ENCODE results near the gene ZDHHC11B.
"Not testable (repeated sequence)": the region's sequence is repeated elsewhere in the genome, so short reads cannot be mapped to it uniquely, and the experiment has no call there.

The ZDHHC11B gene

GRCh38 chr5:784428-785177 is at the start of gene ZDHHC11B:
ZDHHC11B (minus strand) TSS chr5:784729; CDS start chr5:766919, 17,810 bp downstream.
- H3K4me1 ChIP-seq (ENCODE audit: control insufficient read depth, low read length); H3K79me2 ChIP-seq (ENCODE audit: control insufficient read depth, low read length); H3K9me2 ChIP-seq (replicated peaks; ENCODE audit: control insufficient read depth, low read length); H3K36me3 ChIP-seq (ENCODE audit: control insufficient read depth, low read length); H3K9me3 ChIP-seq (ENCODE audit: control insufficient read depth, insufficient read depth, low read length); H3K27ac ChIP-seq (ENCODE audit: low read depth, low read length); H4K20me1 ChIP-seq (ENCODE audit: control insufficient read depth, insufficient read depth, low read depth, low read length); H3F3A ChIP-seq (ENCODE audit: control insufficient read depth, insufficient read depth): not testable (repeated sequence)
- Histone ChIP-seq H3K4me3 (ENCODE audit: low read length) (peak within 1 kb of the TSS; percentile 70), H3K27me3 (ENCODE audit: control insufficient read depth, low read length) (peaks cover 11% of the 10 kb centered on the region), H3K4me2 (ENCODE audit: low read length) (peak within 1 kb of the TSS; percentile 68)

- H3K4me3 ChIP-seq (ENCODE audit: low read length); H3K9me2 ChIP-seq (replicated peaks; ENCODE audit: control insufficient read depth, low read length); H3K27ac ChIP-seq (ENCODE audit: low read depth, low read length); H4K20me1 ChIP-seq (ENCODE audit: control insufficient read depth, insufficient read depth, low read depth, low read length); H3K9me3 ChIP-seq (ENCODE audit: control insufficient read depth, insufficient read depth, low read length); H3K36me3 ChIP-seq (ENCODE audit: control insufficient read depth, low read length); H3K79me2 ChIP-seq (ENCODE audit: control insufficient read depth, low read length); H3K4me2 ChIP-seq (ENCODE audit: low read length); H3K27me3 ChIP-seq (ENCODE audit: control insufficient read depth, low read length); H3F3A ChIP-seq (ENCODE audit: control insufficient read depth, insufficient read depth): not testable (repeated sequence)
- H3K4me1 ChIP-seq (ENCODE audit: control insufficient read depth, low read length) = peaks cover 15% of the 10 kb centered on the region
These were observed 49.5 kb upstream of the ZDHHC11B start for GRCh38 chr5:834013-834412.

- not testable (repeated sequence) for H3K27me3 ChIP-seq (ENCODE audit: control insufficient read depth, low read length); H4K20me1 ChIP-seq (ENCODE audit: control insufficient read depth, insufficient read depth, low read depth, low read length); H3F3A ChIP-seq (ENCODE audit: control insufficient read depth, insufficient read depth); H3K27ac ChIP-seq (ENCODE audit: low read depth, low read length); H3K36me3 ChIP-seq (ENCODE audit: control insufficient read depth, low read length); H3K4me1 ChIP-seq (ENCODE audit: control insufficient read depth, low read length); H3K9me3 ChIP-seq (ENCODE audit: control insufficient read depth, insufficient read depth, low read length); H3K9me2 ChIP-seq (replicated peaks; ENCODE audit: control insufficient read depth, low read length); H3K79me2 ChIP-seq (ENCODE audit: control insufficient read depth, low read length); H3K4me2 ChIP-seq (ENCODE audit: low read length); H3K4me3 ChIP-seq (ENCODE audit: low read length)
These were observed 43.7 kb upstream of the ZDHHC11B start for GRCh38 chr5:828194-828593.

- not testable (repeated sequence) for H3K27ac ChIP-seq (ENCODE audit: low read depth, low read length); H3K27me3 ChIP-seq (ENCODE audit: control insufficient read depth, low read length); H3F3A ChIP-seq (ENCODE audit: control insufficient read depth, insufficient read depth); H3K9me3 ChIP-seq (ENCODE audit: control insufficient read depth, insufficient read depth, low read length); H4K20me1 ChIP-seq (ENCODE audit: control insufficient read depth, insufficient read depth, low read depth, low read length); H3K36me3 ChIP-seq (ENCODE audit: control insufficient read depth, low read length); H3K4me3 ChIP-seq (ENCODE audit: low read length); H3K4me2 ChIP-seq (ENCODE audit: low read length); H3K9me2 ChIP-seq (replicated peaks; ENCODE audit: control insufficient read depth, low read length); H3K79me2 ChIP-seq (ENCODE audit: control insufficient read depth, low read length); H3K4me1 ChIP-seq (ENCODE audit: control insufficient read depth, low read length)
These were observed 41.0 kb upstream of the ZDHHC11B start for GRCh38 chr5:825544-825943.

- no peaks in the 10 kb centered on the region for H3K4me1 ChIP-seq (ENCODE audit: control insufficient read depth, low read length)
- no peaks in the 10 kb centered on the region for H3K79me2 ChIP-seq (ENCODE audit: control insufficient read depth, low read length)
- no peaks in the 10 kb centered on the region for H4K20me1 ChIP-seq (ENCODE audit: control insufficient read depth, insufficient read depth, low read depth, low read length)
- TF ChIP-seq EZH2phosphoT487 (IDR thresholded peaks at IDR 0.05; ENCODE audit: borderline replicate concordance, low read length) = no peak
- no peaks in the 10 kb centered on the region; the same call in 1 of the 2 replicates for H3K36me3 ChIP-seq (ENCODE audit: control insufficient read depth, low read length)
- no peaks in the 10 kb centered on the region for H3F3A ChIP-seq (ENCODE audit: control insufficient read depth, insufficient read depth)
- no peaks in the 10 kb centered on the region for H3K9me3 ChIP-seq (ENCODE audit: control insufficient read depth, insufficient read depth, low read length)
- H3K4me2 ChIP-seq (ENCODE audit: low read length) = no peak overlapping the region
- no peaks in the 10 kb centered on the region for H3K27me3 ChIP-seq (ENCODE audit: control insufficient read depth, low read length)
- no peaks in the 10 kb centered on the region for H3K9me2 ChIP-seq (replicated peaks; ENCODE audit: control insufficient read depth, low read length)
- no peak overlapping the region for H3K4me3 ChIP-seq (ENCODE audit: low read length)
- no peak overlapping the region for H3K27ac ChIP-seq (ENCODE audit: low read depth, low read length)
These were observed 37.0 kb upstream of the ZDHHC11B start for GRCh38 chr5:821504-821903.

- Histone ChIP-seq H3K4me1 (ENCODE audit: control insufficient read depth, low read length) (no peaks in the 10 kb centered on the region), H3K9me3 (ENCODE audit: control insufficient read depth, insufficient read depth, low read length) (no peaks in the 10 kb centered on the region), H3K4me3 (ENCODE audit: low read length) (no peak overlapping the region), H3K4me2 (ENCODE audit: low read length) (no peak overlapping the region), H3K79me2 (ENCODE audit: control insufficient read depth, low read length) (no peaks in the 10 kb centered on the region), H3F3A (ENCODE audit: control insufficient read depth, insufficient read depth) (no peaks in the 10 kb centered on the region), H3K36me3 (ENCODE audit: control insufficient read depth, low read length) (no peaks in the 10 kb centered on the region; the same call in 1 of the 2 replicates), H3K9me2 (replicated peaks; ENCODE audit: control insufficient read depth, low read length) (no peaks in the 10 kb centered on the region), H3K27ac (ENCODE audit: low read depth, low read length) (no peak overlapping the region), H3K27me3 (ENCODE audit: control insufficient read depth, low read length) (no peaks in the 10 kb centered on the region), H4K20me1 (ENCODE audit: control insufficient read depth, insufficient read depth, low read depth, low read length) (no peaks in the 10 kb centered on the region)
- TF ChIP-seq EZH2phosphoT487 (IDR thresholded peaks at IDR 0.05; ENCODE audit: borderline replicate concordance, low read length) = no peak
- no peak for TF ChIP-seq CTCF (IDR thresholded peaks at IDR 0.05; ENCODE audit: low read depth, low read length, poor library complexity, severe bottlenecking)
These were observed 35.7 kb upstream of the ZDHHC11B start for GRCh38 chr5:820245-820644.

Data from DOHH2 (cell line).